CD4-positive, CD25-positive, alpha-beta regulatory T cell (primary cell): ENCODE results near the gene SORD. TPM values are rescaled to one million over a fixed set of nuclear protein-coding genes. Genes with fewer than 3 reads are reported as not detected.

Source experiments
- ATAC-seq, 2 donors: fragments of 150-1000 bp; cut with Tn5 transposase; one replicate each; pipeline ENCODE4 v1.10.0; 2021; ENCODE audit warnings: low read depth in 2 of 2, moderate number of reproducible peaks in 2 of 2, moderate library complexity in 1 of 2
- DNase-seq, 3 donors: peaks; one replicate each; pipeline versions ENCODE4 v3.0.0 to v3.0.0-alpha.2; 2012 to 2022; ENCODE audit warnings: mixed read lengths in 1 of 3
- H3K27ac ChIP-seq: one replicate; pipeline ENCODE4 v1.7.0; 2013; ENCODE audit warnings: mild to moderate bottlenecking, low read length; ENCODE audit not compliant: insufficient read depth, poor library complexity, severe bottlenecking
- H3K27me3 ChIP-seq: one replicate; pipeline ENCODE4 v1.7.0; 2013; ENCODE audit warnings: low read length; ENCODE audit not compliant: control insufficient read depth, insufficient read depth
- H3K36me3 ChIP-seq: one replicate; pipeline ENCODE4 v1.7.0; 2013; ENCODE audit warnings: mild to moderate bottlenecking, low read length, moderate library complexity; ENCODE audit not compliant: control insufficient read depth, insufficient read depth
- H3K4me1 ChIP-seq: 2 replicates; pipeline ENCODE4 v1.7.0; 2013; ENCODE audit warnings: mild to moderate bottlenecking, low read length; ENCODE audit not compliant: insufficient read depth, control insufficient read depth, poor library complexity, severe bottlenecking
- H3K4me3 ChIP-seq: one replicate; pipeline ENCODE4 v1.7.0; 2013; ENCODE audit warnings: low read depth, mild to moderate bottlenecking, low read length, moderate library complexity
- H3K9me3 ChIP-seq, 2 experiments: 1 replicate in 1 of 2; 2 replicates in 1 of 2; pipeline ENCODE4 v1.7.0; 2013; ENCODE audit warnings: low read length in 2 of 2, mild to moderate bottlenecking in 1 of 2, moderate library complexity in 1 of 2; ENCODE audit not compliant: control insufficient read depth in 2 of 2
- H3K27ac Mint-ChIP-seq, 3 donors: one replicate each; pipeline ENCODE4 v1.8.0; 2020 to 2022; ENCODE audit warnings: mild to moderate bottlenecking in 3 of 3, mixed read lengths in 3 of 3, moderate library complexity in 2 of 3
- H3K27me3 Mint-ChIP-seq: one replicate; pipeline ENCODE4 v1.8.0; 2022; ENCODE audit warnings: mild to moderate bottlenecking, mixed read lengths
- H3K36me3 Mint-ChIP-seq: one replicate; pipeline ENCODE4 v1.8.0; 2020; ENCODE audit warnings: mixed read lengths
- H3K4me1 Mint-ChIP-seq, 4 donors: one replicate each; pipeline ENCODE4 v1.8.0; 2020 to 2022; ENCODE audit warnings: mixed read lengths in 4 of 4, mild to moderate bottlenecking in 1 of 4
- H3K4me3 Mint-ChIP-seq, 4 donors: one replicate each; pipeline ENCODE4 v1.8.0; 2020 to 2022; ENCODE audit warnings: mild to moderate bottlenecking in 4 of 4, mixed read lengths in 4 of 4, moderate library complexity in 3 of 4
- H3K9me3 Mint-ChIP-seq, 7 donors: one replicate each; pipeline ENCODE4 v1.8.0; 2020 to 2022; ENCODE audit warnings: mixed read lengths in 7 of 7, mild to moderate bottlenecking in 3 of 7, moderate library complexity in 2 of 7
- polyA plus RNA-seq, 4 donors: library from polyadenylated mRNA; unstranded; fragments of 300-500 nt; fragmentation: Illumina TruSeq; gene quantifications; one replicate each; pipeline ENCODE4 v1.2.3, GENCODE V29; 2021
- total RNA-seq: library from RNA; stranded (reverse); gene quantifications from one replicate; pipeline ENCODE4 v1.2.3, GENCODE V29; 2022

The SORD gene
- total and polyA plus RNA-seq, 5 donors from 2014 or later: 3.4 to 11.4 (median 5.3) TPM

- H3K36me3 ChIP-seq: no peaks in the 10 kb centered on the region
- H3K4me1 ChIP-seq: no peaks in the 10 kb centered on the region
- H3K27ac ChIP-seq: no peak overlapping the region
- no peak for DNase-seq
- Mint-ChIP-seq H3K4me3 (no peak overlapping the region), H3K9me3 (peaks cover 0 to 4% (median 0%) of the 10 kb centered on the region in 7 donors), H3K27me3 (peaks cover 15% of the 10 kb centered on the region), H3K4me1 (no peaks in the 10 kb centered on the region), H3K36me3 (no peaks in the 10 kb centered on the region), H3K27ac (no peak overlapping the region)
- ATAC-seq: no peak
- H3K4me3 ChIP-seq: no peak overlapping the region
- H3K27me3 ChIP-seq: peaks cover 3% of the 10 kb centered on the region
- H3K9me3 ChIP-seq: no peaks in the 10 kb centered on the region
These were observed 70.8 kb downstream of the SORD start for GRCh38 chr15:45093622-45094357.

GRCh38 chr15:45094358-45094730 lies 71.3 kb downstream of the SORD start:
- H3K27ac Mint-ChIP-seq: no peak overlapping the region
- no peaks in the 10 kb centered on the region for H3K36me3 Mint-ChIP-seq
- H3K4me3 ChIP-seq: no peak overlapping the region
- H3K27me3 ChIP-seq: peaks cover 3% of the 10 kb centered on the region
- ATAC-seq: no peak
- H3K27me3 Mint-ChIP-seq: peaks cover 15% of the 10 kb centered on the region
- no peaks in the 10 kb centered on the region for H3K4me1 ChIP-seq
- DNase-seq: no peak
- peaks cover 0 to 4% (median 0%) of the 10 kb centered on the region in 7 donors for H3K9me3 Mint-ChIP-seq
- H3K4me3 Mint-ChIP-seq: no peak overlapping the region
- no peaks in the 10 kb centered on the region for H3K9me3 ChIP-seq
- H3K36me3 ChIP-seq: no peaks in the 10 kb centered on the region
- H3K27ac ChIP-seq: no peak overlapping the region
- H3K4me1 Mint-ChIP-seq: no peaks in the 10 kb centered on the region

- ATAC-seq: no peak
These were observed 72.7 kb downstream of the SORD start for GRCh38 chr15:45095661-45096060.

GRCh38 chr15:45097466-45097865 lies 74.5 kb downstream of the SORD start:
- H3K27ac Mint-ChIP-seq: no peak overlapping the region
- Histone ChIP-seq H3K27ac (no peak overlapping the region), H3K4me1 (no peaks in the 10 kb centered on the region), H3K36me3 (no peaks in the 10 kb centered on the region), H3K27me3 (no peaks in the 10 kb centered on the region), H3K9me3 (no peaks in the 10 kb centered on the region), H3K4me3 (no peak overlapping the region)
- H3K9me3 Mint-ChIP-seq: no peaks in the 10 kb centered on the region
- no peak overlapping the region for H3K4me3 Mint-ChIP-seq
- no peak for DNase-seq
- no peaks in the 10 kb centered on the region for H3K36me3 Mint-ChIP-seq
- ATAC-seq: no peak
- peaks cover 0 to 3% (median 0%) of the 10 kb centered on the region in 4 donors for H3K4me1 Mint-ChIP-seq
- H3K27me3 Mint-ChIP-seq: peaks cover 9% of the 10 kb centered on the region

More at GRCh38 chr15:45095661-45096060, 72.7 kb downstream of the SORD start:
- Histone ChIP-seq H3K27ac (no peak overlapping the region), H3K36me3 (no peaks in the 10 kb centered on the region), H3K4me1 (no peaks in the 10 kb centered on the region), H3K27me3 (peaks cover 3% of the 10 kb centered on the region), H3K9me3 (no peaks in the 10 kb centered on the region), H3K4me3 (no peak overlapping the region)
- peaks cover 8% of the 10 kb centered on the region for H3K27me3 Mint-ChIP-seq
- no peaks in the 10 kb centered on the region for H3K4me1 Mint-ChIP-seq
- no peak overlapping the region for H3K4me3 Mint-ChIP-seq
- H3K36me3 Mint-ChIP-seq: no peaks in the 10 kb centered on the region
- H3K27ac Mint-ChIP-seq: no peak overlapping the region
- peaks cover 0 to 4% (median 0%) of the 10 kb centered on the region in 7 donors for H3K9me3 Mint-ChIP-seq
- no peak for DNase-seq

- Histone ChIP-seq H3K36me3 (no peaks in the 10 kb centered on the region), H3K4me3 (no peak overlapping the region), H3K27ac (no peak overlapping the region), H3K9me3 (no peaks in the 10 kb centered on the region), H3K4me1 (no peaks in the 10 kb centered on the region), H3K27me3 (no peaks in the 10 kb centered on the region)
- H3K4me1 Mint-ChIP-seq: peaks cover 0 to 3% (median 0%) of the 10 kb centered on the region in 4 donors
- no peak overlapping the region for H3K27ac Mint-ChIP-seq
- H3K36me3 Mint-ChIP-seq: no peaks in the 10 kb centered on the region
- ATAC-seq: no peak
- no peaks in the 10 kb centered on the region for H3K9me3 Mint-ChIP-seq
- no peak for DNase-seq
- H3K27me3 Mint-ChIP-seq: peaks cover 9% of the 10 kb centered on the region
- no peak overlapping the region for H3K4me3 Mint-ChIP-seq
These were observed 76.7 kb downstream of the SORD start for GRCh38 chr15:45099549-45100165.

- Mint-ChIP-seq H3K9me3 (no peaks in the 10 kb centered on the region), H3K4me3 (no peak overlapping the region), H3K4me1 (peaks cover 0 to 3% (median 0%) of the 10 kb centered on the region in 4 donors), H3K27ac (no peak overlapping the region), H3K36me3 (no peaks in the 10 kb centered on the region), H3K27me3 (peaks cover 9% of the 10 kb centered on the region)
- Histone ChIP-seq H3K4me1 (no peaks in the 10 kb centered on the region), H3K27me3 (no peaks in the 10 kb centered on the region), H3K4me3 (no peak overlapping the region), H3K36me3 (no peaks in the 10 kb centered on the region), H3K9me3 (no peaks in the 10 kb centered on the region), H3K27ac (no peak overlapping the region)
- ATAC-seq (no peak), DNase-seq (no peak)
These were observed 78.1 kb downstream of the SORD start for GRCh38 chr15:45100884-45101625.

- Mint-ChIP-seq H3K36me3 (no peaks in the 10 kb centered on the region), H3K9me3 (no peaks in the 10 kb centered on the region), H3K27ac (no peak overlapping the region), H3K27me3 (peaks cover 9% of the 10 kb centered on the region), H3K4me3 (no peak overlapping the region), H3K4me1 (peaks cover 0 to 3% (median 0%) of the 10 kb centered on the region in 4 donors)
- no peaks in the 10 kb centered on the region for H3K4me1 ChIP-seq
- H3K4me3 ChIP-seq: no peak overlapping the region
- H3K9me3 ChIP-seq: no peaks in the 10 kb centered on the region
- no peaks in the 10 kb centered on the region for H3K27me3 ChIP-seq
- DNase-seq (no peak), ATAC-seq (no peak)
- no peak overlapping the region for H3K27ac ChIP-seq
- no peaks in the 10 kb centered on the region for H3K36me3 ChIP-seq
These were observed 78.8 kb downstream of the SORD start for GRCh38 chr15:45101749-45102148.
